Activated CD4-positive, alpha-beta memory T cell treated with anti-CD3 and anti-CD28 coated beads, Interleukin-2, amount 10 ng/mL, durations not matched to agents 7 days and 5 days (primary cell): Measurements from ENCODE around the gene LST1. TPM values are rescaled to one million over a fixed set of nuclear protein-coding genes. Genes with fewer than 3 reads are reported as not detected.
"Not testable (repeated sequence)": the region's sequence is repeated elsewhere in the genome, so short reads cannot be mapped to it uniquely, and the experiment has no call there.

ENCODE experiments used
- CTCF ChIA-PET: fragments of 350-600 bp; sonication (Branson Sonifier 250); formaldehyde crosslinking; loops from one replicate; lab custom pipeline; 2021; ENCODE audit warnings: antibody characterized with exemption, inconsistent platforms; lab: Charles Lee
- POLR2A ChIA-PET: fragments of 350-600 bp; sonication (Branson Sonifier 250); formaldehyde crosslinking; loops from one replicate; lab custom pipeline; 2021; ENCODE audit warnings: antibody characterized with exemption; lab: Charles Lee
- DNase-seq: peaks from one replicate; pipeline ENCODE4 v3.0.0-alpha.2; 2020
- H3K27ac Mint-ChIP-seq: one replicate; pipeline ENCODE4 v1.8.0; 2021; ENCODE audit warnings: mild to moderate bottlenecking, mixed read lengths
- H3K27me3 Mint-ChIP-seq: one replicate; pipeline ENCODE4 v1.8.0; 2021; ENCODE audit warnings: mixed read lengths
- H3K36me3 Mint-ChIP-seq: one replicate; pipeline ENCODE4 v1.8.0; 2021; ENCODE audit warnings: low read depth, mixed read lengths
- H3K4me1 Mint-ChIP-seq: one replicate; pipeline ENCODE4 v1.8.0; 2021; ENCODE audit warnings: mixed read lengths
- H3K4me3 Mint-ChIP-seq: one replicate; pipeline ENCODE4 v1.8.0; 2021; ENCODE audit warnings: mild to moderate bottlenecking, mixed read lengths
- H3K9me3 Mint-ChIP-seq: one replicate; pipeline ENCODE4 v1.8.0; 2021; ENCODE audit warnings: mixed read lengths
- total RNA-seq, 2 experiments: library from RNA; stranded (reverse); gene quantifications; one replicate each; pipeline ENCODE4 v1.2.3, GENCODE V29; 2021

LST1 gene
- total RNA-seq, 2 experiments from 2014 or later = 69.8 to 74.5 TPM

DNA sequence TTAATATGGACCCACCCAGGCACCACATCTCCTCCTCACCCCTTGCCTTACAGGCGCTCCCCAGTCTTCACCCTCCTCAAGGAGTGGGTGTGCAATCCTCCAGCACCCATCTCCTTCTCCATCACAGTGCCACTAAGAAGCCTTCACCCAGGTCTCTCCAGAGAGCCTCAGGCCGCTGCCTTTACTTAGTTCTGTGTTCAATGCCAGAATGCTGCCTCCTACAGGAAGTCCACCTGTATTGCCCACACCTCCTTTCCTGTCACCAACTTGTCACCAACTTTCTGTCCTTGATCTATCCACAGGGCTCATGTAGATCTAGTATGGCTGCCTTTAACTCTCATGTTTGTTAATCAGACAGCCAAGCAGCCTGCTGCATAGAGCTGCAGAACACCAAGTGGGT, 586 bp upstream of the LST1 start:
- peak; percentile 73 for DNase-seq
- H3K36me3 Mint-ChIP-seq = peaks cover 54% of the 10 kb centered on the region
- ChIA-PET POLR2A (interaction anchor here (0.8 to 36.9 kb wide), 7 partner anchors 0 to 118 kb away, joined by 3 to 1578 read pairs (median 13); partner anchors contain the start of genes ABHD16A, ATP6V1G2, DDX39B and LST1), CTCF (interaction anchor here (0.6 to 18.7 kb wide), 5 partner anchors 9 to 245 kb away, joined by 4 to 640 read pairs (median 70); partner anchors contain the start of genes ATP6V1G2, DDX39B, LTA and NCR3)
- H3K27ac Mint-ChIP-seq = peak overlapping the region; percentile 98
- H3K4me1 Mint-ChIP-seq = peaks cover 72% of the 10 kb centered on the region
- H3K27me3 Mint-ChIP-seq = no peaks in the 10 kb centered on the region
- peak overlapping the region; percentile 74 for H3K4me3 Mint-ChIP-seq
- no peaks in the 10 kb centered on the region for H3K9me3 Mint-ChIP-seq

DNA sequence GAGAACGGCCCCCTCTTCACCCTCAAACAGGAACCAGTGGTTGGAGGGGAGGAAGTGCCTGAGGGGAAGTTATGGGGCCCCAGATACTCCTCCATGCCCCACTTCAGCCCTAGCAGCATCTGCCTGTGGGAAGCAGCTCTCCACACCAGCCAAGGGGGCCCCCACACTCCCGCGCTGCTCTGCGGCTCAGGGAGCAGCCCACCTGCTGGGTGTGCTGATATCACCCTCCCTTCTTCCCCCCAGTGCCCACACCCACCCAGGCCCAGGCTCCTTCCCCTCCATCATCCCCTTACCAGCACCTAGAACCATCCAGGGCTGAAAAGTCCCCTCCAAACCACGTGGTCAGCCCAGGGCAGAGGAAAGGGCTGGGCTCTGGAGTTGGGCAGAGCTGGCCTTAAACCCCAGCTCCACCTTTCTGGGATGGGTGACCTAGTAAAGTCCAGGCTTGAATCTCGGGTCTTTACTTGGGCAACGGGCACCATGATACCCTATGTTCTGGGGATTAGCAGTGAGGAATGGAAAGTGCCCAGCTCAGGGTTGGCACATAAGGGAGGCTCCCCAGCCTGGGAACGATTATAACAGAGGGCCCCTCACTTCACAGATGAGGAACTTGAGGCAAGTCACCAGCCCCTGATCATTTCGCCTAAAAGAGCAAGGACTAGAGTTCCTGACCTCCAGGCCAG, 663 bp downstream of the LST1 start:
- H3K9me3 Mint-ChIP-seq = no peaks in the 10 kb centered on the region
- H3K27ac Mint-ChIP-seq = peak overlapping the region; percentile 98
- no peaks in the 10 kb centered on the region for H3K27me3 Mint-ChIP-seq
- POLR2A ChIA-PET = interaction anchor here (1.0 to 36.9 kb wide), 15 partner anchors 2 to 385 kb away, joined by 3 to 1578 read pairs (median 4); partner anchors contain the start of genes ABHD16A, APOM, ATP6V1G2 and BAG6
- peak overlapping the region; percentile 74 for H3K4me3 Mint-ChIP-seq
- CTCF ChIA-PET = interaction anchor here (0.8 to 18.7 kb wide), 5 partner anchors 8 to 66 kb away, joined by 4 to 640 read pairs (median 70); partner anchors contain the start of genes ATP6V1G2, BAG6, DDX39B and LTA
- peaks cover 44% of the 10 kb centered on the region for H3K36me3 Mint-ChIP-seq
- DNase-seq = peak; percentile 42
- peaks cover 80% of the 10 kb centered on the region for H3K4me1 Mint-ChIP-seq

DNA sequence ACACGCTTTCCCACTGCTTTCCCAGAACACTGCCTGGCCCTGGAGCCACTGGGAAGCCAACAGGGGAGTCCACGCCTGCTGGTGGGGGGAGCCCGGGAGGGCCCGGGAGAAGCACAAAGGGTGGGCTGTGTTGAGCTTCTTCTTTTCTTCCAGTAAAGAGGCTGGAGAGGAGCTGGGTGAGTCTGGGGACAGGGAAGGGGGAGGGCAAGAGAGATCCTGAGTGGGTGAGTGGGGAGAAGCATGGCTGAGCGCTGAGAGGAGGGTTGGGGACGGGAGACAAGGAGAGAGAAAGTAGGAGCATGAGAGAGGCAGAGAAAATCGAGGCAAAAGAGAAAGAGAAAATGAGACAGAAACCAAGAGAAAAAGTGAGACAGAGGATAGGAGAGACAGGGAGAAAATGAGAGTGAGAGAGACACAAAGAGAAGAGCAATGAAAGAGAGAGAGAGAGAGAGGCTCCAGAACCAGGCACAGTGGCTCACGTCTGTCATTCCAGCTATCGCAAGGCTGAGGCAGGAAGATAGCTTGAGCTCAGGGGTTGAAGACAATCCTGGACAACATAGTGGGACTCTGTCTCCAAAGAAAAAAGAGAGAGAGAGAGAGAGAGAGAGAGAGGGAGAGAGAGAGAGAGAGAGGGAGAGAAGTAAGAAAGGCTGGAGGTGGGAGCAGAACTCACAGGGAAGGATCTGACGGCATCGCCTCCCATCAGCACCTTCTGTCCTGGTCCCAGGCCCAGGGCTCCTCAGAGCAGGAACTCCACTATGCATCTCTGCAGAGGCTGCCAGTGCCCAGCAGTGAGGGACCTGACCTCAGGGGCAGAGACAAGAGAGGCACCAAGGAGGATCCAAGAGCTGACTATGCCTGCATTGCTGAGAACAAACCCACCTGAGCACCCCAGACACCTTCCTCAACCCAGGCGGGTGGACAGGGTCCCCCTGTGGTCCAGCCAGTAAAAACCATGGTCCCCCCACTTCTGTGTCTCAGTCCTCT, 2.0 kb downstream of the LST1 start:
- H3K4me1 Mint-ChIP-seq = peaks cover 86% of the 10 kb centered on the region
- no peaks in the 10 kb centered on the region for H3K27me3 Mint-ChIP-seq
- peak overlapping the region; percentile 93 for H3K27ac Mint-ChIP-seq
- ChIA-PET POLR2A (interaction anchor here (0.5 to 36.9 kb wide), 10 partner anchors 3 to 93 kb away, joined by 3 to 1578 read pairs (median 6); partner anchors contain the start of genes APOM, BAG6, DDX39B and LST1), CTCF (interaction anchor here (1.8 to 18.7 kb wide), 4 partner anchors 7 to 42 kb away, joined by 7 to 640 read pairs (median 235); partner anchors contain the start of genes ATP6V1G2, DDX39B, NCR3 and NFKBIL1)
- DNase-seq = no peak
- no peaks in the 10 kb centered on the region for H3K9me3 Mint-ChIP-seq
- peaks cover 36% of the 10 kb centered on the region for H3K36me3 Mint-ChIP-seq
- H3K4me3 Mint-ChIP-seq = peak overlapping the region; percentile 78

DNA sequence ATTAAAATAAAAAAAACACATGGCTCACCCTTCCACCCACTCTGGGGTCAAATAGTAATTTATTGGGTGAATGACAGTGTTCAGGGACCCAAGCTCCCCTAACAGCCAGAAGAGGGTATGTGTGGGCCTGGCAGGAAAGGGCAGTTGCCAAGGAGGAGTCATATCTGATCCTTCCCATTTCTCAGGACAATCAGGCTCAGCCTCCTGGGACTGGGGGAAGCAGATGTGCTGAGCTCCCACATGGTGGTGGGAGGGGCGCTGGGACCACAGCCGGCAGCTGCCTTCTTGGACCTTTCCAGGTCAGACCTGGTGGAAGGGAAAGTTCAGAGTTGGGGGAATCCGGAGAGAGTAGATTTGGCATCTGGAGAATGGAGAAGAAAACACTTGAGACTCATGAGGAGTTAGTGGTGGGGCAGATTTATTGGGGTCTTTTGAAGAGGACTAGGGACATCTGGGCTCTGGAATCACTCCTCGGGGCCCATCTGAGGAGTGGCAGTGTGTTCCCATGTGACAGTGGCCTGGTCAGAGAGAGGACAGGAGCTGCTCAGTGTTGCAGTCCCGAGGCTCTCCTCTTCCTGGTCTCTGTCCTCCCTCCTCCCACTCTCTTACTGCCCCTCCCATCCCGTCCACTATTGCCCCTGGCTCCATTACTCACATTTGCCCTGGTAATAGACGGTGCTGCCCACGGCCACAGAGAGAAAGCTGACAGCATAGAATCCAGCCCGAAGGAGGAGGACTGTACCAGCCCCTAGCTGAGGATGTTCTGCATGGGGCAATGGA, 3.0 kb downstream of the LST1 start:
- POLR2A ChIA-PET = interaction anchor here (0.9 to 36.9 kb wide), 4 partner anchors 4 to 94 kb away, joined by 4 to 1578 read pairs (median 796); partner anchors contain the start of genes DDX39B, LST1, LTA and LTB
- Mint-ChIP-seq H3K27me3 (no peaks in the 10 kb centered on the region), H3K36me3 (peaks cover 31% of the 10 kb centered on the region), H3K9me3 (no peaks in the 10 kb centered on the region), H3K4me1 (peaks cover 84% of the 10 kb centered on the region), H3K4me3 (peak overlapping the region; percentile 17), H3K27ac (peak overlapping the region; percentile 44)
- CTCF ChIA-PET = interaction anchor here (1.8 to 18.7 kb wide), 4 partner anchors 6 to 43 kb away, joined by 4 to 640 read pairs (median 204); partner anchors contain the start of genes ATP6V1G2, DDX39B, NCR3 and NFKBIL1
- no peak for DNase-seq

DNA sequence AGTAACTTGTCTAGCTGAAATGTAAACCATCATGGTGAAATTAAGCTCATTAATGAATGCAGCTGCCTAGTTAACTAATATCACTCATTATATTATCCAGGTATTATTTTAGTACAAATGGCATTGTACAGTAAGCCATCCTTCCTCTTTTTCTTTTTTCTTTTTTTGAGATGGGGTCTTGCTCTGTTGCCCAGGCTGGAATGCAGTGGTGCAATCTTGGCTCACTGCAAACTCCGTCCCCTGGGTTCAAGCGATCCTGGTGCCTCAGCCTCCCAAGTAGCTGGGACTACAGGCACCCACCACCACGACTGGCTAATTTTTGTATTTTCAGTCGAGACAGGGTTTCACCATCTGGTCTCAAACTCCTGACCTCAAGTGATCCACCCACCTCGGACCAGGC, 4.6 kb downstream of the LST1 start:
- POLR2A ChIA-PET = interaction anchor here (36.9 kb wide), 1 partner anchor 18 kb away, joined by 1578 read pairs; the partner anchor contains the start of genes LST1, LTA, LTB and TNF
- H3K4me3 Mint-ChIP-seq, H3K9me3 Mint-ChIP-seq, H3K27me3 Mint-ChIP-seq, DNase-seq, H3K27ac Mint-ChIP-seq: not testable (repeated sequence)
- CTCF ChIA-PET = interaction anchor here (0.5 to 18.7 kb wide), 5 partner anchors 4 to 44 kb away, joined by 3 to 640 read pairs (median 400); partner anchors contain the start of genes ATP6V1G2, DDX39B, LST1 and LTB
- H3K36me3 Mint-ChIP-seq = peaks cover 28% of the 10 kb centered on the region
- H3K4me1 Mint-ChIP-seq = peaks cover 77% of the 10 kb centered on the region

DNA sequence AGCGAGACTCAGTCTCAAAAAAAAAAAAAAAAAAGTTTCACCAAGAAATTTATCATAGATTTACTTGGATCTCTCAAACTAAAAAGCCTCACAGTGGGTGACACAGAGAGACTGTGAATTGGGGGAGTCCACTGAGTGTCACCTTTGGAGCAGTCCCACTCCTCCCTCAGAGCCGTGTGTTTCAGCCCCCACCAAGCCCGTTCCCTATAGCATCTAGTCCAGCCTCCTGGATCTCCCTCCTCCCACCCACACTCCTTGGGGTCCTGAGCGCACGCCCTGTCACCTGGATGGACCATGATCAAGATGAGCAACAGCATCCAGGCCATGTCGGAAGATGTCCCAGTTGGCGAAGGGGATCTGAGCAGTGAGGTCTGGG, 6.3 kb downstream of the LST1 start:
- Mint-ChIP-seq H3K9me3 (no peaks in the 10 kb centered on the region), H3K27me3 (no peaks in the 10 kb centered on the region), H3K27ac (peak overlapping the region; percentile 89), H3K4me3 (peak overlapping the region; percentile 61), H3K36me3 (peaks cover 20% of the 10 kb centered on the region), H3K4me1 (peaks cover 74% of the 10 kb centered on the region)
- DNase-seq = no peak
- CTCF ChIA-PET = interaction anchor here (1.1 to 13.2 kb wide), 4 partner anchors 11 to 98 kb away, joined by 3 to 751 read pairs (median 323); partner anchors contain the start of genes ATP6V1G2, DDX39B, LST1 and LTB
- POLR2A ChIA-PET = interaction anchor here (0.7 to 36.9 kb wide), 9 partner anchors 20 to 785 kb away, joined by 3 to 1578 read pairs (median 6); partner anchors contain the start of genes ATP6V1G2, DDX39B, GPANK1 and LSM2

DNA sequence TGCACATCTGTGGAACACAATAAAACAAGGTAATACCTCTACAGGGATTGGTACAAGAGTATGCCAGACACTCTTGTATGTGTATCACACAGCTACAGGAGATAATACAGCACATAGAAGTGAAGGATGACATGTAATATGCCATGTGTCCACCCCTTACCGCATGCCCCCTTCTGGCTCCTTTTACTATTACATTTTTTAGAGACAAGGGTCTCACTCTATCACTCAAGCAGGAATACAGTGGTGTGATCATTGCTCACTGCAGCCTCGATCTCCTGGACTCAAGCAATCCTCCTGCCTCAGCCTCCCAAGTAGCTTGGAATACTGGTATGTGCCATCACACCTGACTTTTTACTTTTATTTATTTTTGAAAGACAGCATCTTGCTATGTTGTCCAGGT, 10.9 kb downstream of the LST1 start:
- Mint-ChIP-seq H3K9me3 (no peaks in the 10 kb centered on the region), H3K4me1 (peaks cover 53% of the 10 kb centered on the region), H3K4me3 (no peak overlapping the region), H3K27ac (no peak overlapping the region), H3K36me3 (peaks cover 5% of the 10 kb centered on the region), H3K27me3 (no peaks in the 10 kb centered on the region)
- ChIA-PET CTCF (interaction anchor here (0.9 to 13.2 kb wide), 12 partner anchors 12 to 116 kb away, joined by 3 to 751 read pairs (median 10); partner anchors contain the start of genes ATP6V1G2, DDX39B, LST1 and LTA), POLR2A (interaction anchor here (0.6 to 36.9 kb wide), 6 partner anchors 25 to 239 kb away, joined by 4 to 1578 read pairs (median 23); partner anchors contain the start of genes ATP6V1G2, DDX39B, GPANK1 and LST1)
- peak; percentile 49 for DNase-seq

DNA sequence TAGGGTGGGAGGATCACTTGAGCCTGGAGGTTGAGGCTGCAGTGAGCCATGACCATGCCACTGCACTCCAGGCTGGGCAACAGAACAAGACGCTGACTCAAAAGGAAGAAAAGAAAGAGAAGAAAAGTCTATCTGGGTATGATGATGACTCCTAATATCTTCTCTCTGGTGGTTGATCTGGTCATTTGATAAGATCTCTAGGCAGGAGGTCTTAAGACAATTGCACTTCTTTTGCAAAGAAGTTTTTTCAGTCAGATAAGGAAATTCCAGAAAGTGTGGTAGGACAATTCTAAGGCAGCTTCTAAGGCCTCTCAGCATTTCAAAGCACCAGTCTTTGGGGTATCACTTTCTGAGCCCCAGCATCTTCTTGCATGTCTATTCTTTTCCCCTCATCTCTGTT, 21.2 kb downstream of the LST1 start:
- POLR2A ChIA-PET = interaction anchor here (0.7 to 1.2 kb wide), 3 partner anchors 13 to 132 kb away, joined by 3 read pairs; partner anchors contain the start of gene MSH5
- CTCF ChIA-PET = interaction anchor here (1.2 to 2.9 kb wide), 2 partner anchors 9 to 56 kb away, joined by 6 to 9 read pairs; no protein-coding TSS in a partner anchor

DNA sequence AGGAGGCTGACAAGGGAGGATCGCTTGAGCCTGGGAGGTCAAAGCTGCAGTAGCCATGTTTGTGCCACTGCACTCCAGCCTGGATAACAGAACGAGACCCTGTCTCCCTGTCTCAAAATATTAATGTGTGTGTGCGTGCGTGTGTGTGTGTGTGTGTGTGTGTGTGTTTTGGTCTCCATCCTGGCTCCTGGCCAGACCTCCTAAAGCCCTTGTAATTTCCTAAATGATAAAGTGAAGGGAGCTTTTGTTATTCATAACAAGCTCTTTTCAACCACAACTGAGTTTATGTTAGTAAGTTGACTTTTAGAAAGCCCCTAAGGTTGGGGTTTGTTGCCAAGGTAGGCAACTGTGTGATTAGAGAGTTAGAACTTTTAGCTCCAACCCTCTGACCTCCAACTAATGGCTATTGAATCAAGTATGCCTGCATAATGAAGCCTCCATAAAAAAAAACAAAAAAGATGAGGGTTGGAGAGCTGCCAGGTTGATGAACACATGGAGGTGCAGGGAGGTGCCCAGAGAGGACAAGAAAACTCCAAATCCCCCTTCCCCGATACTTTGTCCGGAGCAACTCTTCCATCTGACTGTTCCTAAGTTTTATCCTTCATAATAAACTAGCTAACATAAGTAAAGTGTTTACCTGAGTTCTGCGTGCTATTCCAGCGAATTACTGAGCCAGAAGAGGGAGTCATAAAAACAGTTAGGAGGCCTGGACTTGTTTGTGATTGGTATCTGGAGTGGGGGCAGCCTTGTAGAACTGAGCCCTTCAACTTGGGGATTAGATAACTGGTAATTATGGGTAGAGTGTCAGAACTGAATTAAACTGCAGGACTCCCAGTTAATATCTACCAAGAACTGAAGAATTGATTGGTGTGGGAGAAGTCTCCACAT, 23.7 kb downstream of the LST1 start:
- Mint-ChIP-seq H3K36me3 (no peaks in the 10 kb centered on the region), H3K4me3 (no peak overlapping the region)
- POLR2A ChIA-PET = interaction anchor here (1.2 to 1.5 kb wide), 4 partner anchors 11 to 68 kb away, joined by 3 to 6 read pairs (median 4); partner anchors contain the start of genes BAG6, DDX39B, PRRC2A and TNF

More for the DNA sequence above, 21.2 kb downstream of the LST1 start:
- no peak for DNase-seq
- no peak overlapping the region for H3K27ac Mint-ChIP-seq
- H3K36me3 Mint-ChIP-seq = no peaks in the 10 kb centered on the region
- peaks cover 6% of the 10 kb centered on the region for H3K27me3 Mint-ChIP-seq
- H3K4me1 Mint-ChIP-seq = peaks cover 10% of the 10 kb centered on the region
- no peaks in the 10 kb centered on the region for H3K9me3 Mint-ChIP-seq
- no peak overlapping the region for H3K4me3 Mint-ChIP-seq

DNA sequence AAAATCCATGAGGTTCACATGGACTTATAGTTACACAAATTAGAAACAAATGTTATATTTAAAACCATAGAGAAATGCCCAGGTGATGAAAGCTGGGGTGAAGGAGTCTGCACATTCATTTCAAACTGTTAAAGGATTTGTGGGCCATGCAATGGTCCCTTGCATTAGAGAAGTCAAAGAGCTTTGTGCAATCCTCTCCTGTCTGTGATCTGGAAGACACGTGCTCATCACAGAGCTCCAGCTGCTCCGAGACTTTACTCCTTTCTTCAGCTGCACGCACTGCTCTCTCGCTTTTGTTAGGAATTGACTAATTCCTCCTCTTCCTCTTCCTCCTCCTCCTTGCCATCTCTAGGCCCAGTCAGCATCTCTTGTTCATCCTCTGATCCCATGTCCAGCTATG, 24.9 kb downstream of the LST1 start:
- no peak for DNase-seq
- Mint-ChIP-seq H3K4me3 (no peak overlapping the region), H3K36me3 (no peaks in the 10 kb centered on the region), H3K27me3 (peaks cover 2% of the 10 kb centered on the region), H3K27ac (no peak overlapping the region), H3K4me1 (peaks cover 24% of the 10 kb centered on the region), H3K9me3 (no peaks in the 10 kb centered on the region)
- ChIA-PET CTCF (interaction anchor here (0.7 to 1.7 kb wide), 2 partner anchors 13 to 127 kb away, joined by 3 to 10 read pairs; no protein-coding TSS in a partner anchor), POLR2A (interaction anchor here (0.7 to 1.5 kb wide), 5 partner anchors 11 to 69 kb away, joined by 3 to 5 read pairs (median 3); partner anchors contain the start of genes BAG6, DDX39B and TNF)

More for the DNA sequence above, 23.7 kb downstream of the LST1 start:
- Mint-ChIP-seq H3K9me3 (no peaks in the 10 kb centered on the region), H3K4me1 (peaks cover 13% of the 10 kb centered on the region), H3K27ac (no peak overlapping the region), H3K27me3 (peaks cover 2% of the 10 kb centered on the region)
- CTCF ChIA-PET = interaction anchor here (0.7 to 1.6 kb wide), 4 partner anchors 11 to 61 kb away, joined by 3 to 7 read pairs (median 3); partner anchors contain the start of gene TNF
- no peak for DNase-seq
